HG03060 (cell line): Measurements from ENCODE around the gene FGF22.
"Not testable (repeated sequence)": the region's sequence is repeated elsewhere in the genome, so short reads cannot be mapped to it uniquely, and the experiment has no call there.

ENCODE experiments used
- ATAC-seq: cut with Tn5 transposase; IDR thresholded peaks from one replicate; pipeline ENCODE4 v1.9.1; 2021; ENCODE audit warnings: low read depth, moderate number of reproducible peaks; ENCODE audit not compliant: unreplicated experiment

Gene FGF22

GRCh38 chr19:605061-605971 is 34.4 kb upstream of the FGF22 start:
- not testable (repeated sequence) for ATAC-seq

DNA sequence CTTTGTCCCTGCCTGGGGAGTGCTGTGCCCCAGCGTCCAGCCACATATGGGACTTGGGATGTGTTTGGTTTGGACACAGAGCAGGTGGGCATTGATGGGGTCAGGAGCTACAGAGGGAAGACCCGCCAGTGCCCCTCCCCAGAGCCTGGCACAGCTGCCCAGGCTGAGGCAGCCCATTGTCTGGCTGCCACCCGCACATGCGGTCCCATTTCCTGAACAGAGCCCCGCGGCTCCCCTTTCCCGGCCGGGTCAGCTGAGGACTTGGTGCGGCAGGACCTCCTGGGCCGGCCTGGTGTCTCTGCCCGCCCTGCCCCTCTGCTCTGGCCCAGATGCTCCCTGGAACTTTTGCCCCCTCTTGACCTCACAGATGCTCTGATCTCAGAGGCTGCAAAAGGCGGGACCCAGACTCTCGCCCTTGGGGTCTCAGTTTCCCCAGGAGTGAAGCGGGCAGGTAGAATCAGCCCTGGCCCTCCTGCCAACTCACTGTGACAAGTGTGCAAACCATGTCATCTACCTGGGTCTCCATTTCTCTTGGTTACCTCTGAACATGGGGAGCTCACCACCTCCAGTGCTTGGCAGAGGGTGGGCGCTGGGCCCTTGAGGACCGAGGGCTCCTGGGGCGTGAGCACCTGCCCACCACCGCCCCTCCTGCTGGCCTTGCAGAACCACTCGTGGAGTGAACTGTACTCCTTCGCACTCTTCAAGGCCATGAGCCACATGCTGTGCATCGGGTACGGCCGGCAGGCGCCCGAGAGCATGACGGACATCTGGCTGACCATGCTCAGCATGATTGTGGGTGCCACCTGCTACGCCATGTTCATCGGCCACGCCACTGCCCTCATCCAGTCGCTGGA is 32.2 kb upstream of the FGF22 start:
- ATAC-seq: no peak

DNA sequence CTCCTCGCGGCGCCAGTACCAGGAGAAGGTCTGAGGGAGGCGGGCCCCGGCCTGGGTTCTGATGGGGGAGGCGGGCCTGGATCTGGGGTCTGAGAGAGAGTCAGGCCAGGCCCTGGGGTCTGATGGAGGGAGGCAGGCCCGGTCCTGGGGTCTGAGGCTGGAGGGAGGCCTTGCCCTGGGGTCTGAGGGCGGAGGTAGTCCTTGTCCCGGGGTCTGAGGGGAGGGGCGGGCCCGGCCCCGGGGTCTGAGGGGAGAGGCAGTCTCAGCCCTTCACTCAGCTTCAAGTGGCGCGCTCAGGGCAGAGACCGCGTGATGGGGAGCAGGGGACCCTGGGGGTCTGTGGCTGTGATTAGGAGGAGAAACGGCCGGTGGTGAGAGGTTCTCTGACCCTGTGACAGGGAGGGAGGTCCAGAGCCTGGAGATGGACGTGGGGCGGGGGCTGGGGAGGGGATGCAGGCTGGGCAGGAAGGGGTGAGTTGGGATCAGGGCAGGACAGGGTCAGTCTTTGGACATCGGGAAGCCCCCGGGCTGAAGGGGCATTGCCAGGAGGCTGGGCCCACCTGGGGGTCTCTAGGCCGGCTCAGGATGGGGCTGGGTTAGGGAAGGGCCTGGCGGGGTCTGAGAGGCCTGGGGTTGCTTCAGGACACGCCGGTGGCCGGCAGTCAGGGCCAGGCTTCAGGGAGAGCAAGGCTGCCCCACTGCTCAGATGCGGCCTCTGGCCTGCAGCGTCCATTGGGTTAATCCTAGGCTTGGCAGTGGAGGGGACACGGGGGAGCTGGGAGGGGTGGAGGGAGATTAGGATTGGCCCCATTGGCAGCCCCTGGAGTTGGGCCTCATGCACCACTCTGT is 31.3 kb upstream of the FGF22 start:
- no peak for ATAC-seq

GRCh38 chr19:609004-609346 is 30.7 kb upstream of the FGF22 start:
- ATAC-seq: no peak

DNA sequence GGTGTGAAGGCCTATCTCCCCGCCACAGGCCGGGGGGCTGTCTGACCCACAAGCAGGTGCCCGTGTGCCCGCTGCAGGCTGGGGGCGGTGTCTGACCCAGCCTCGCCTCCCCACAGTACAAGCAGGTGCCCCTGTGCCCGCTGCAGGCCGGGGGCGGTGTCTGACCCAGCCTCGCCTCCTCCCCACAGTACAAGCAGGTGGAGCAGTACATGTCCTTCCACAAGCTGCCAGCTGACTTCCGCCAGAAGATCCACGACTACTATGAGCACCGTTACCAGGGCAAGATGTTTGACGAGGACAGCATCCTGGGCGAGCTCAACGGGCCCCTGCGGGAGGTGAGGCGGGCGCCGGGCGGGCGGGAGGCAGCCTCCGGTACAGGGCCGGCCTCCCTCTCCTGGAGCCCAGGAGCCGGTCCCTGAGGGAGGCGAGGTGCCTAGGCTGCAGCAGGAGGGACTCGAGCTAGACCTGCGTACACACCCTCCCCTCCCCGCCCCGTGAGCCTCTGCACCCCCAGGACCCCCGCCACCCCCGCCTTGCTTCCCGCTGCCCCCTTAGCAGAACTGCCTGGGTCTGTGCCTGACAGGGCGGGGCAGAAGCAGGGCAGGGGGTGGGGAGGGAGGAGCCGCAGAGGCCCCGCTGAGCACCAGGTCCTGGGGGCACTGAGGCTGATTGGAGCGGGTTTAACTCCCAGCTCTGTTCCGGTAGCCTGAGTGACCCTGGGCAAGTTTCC is 29.4 kb upstream of the FGF22 start:
- ATAC-seq: no peak

DNA sequence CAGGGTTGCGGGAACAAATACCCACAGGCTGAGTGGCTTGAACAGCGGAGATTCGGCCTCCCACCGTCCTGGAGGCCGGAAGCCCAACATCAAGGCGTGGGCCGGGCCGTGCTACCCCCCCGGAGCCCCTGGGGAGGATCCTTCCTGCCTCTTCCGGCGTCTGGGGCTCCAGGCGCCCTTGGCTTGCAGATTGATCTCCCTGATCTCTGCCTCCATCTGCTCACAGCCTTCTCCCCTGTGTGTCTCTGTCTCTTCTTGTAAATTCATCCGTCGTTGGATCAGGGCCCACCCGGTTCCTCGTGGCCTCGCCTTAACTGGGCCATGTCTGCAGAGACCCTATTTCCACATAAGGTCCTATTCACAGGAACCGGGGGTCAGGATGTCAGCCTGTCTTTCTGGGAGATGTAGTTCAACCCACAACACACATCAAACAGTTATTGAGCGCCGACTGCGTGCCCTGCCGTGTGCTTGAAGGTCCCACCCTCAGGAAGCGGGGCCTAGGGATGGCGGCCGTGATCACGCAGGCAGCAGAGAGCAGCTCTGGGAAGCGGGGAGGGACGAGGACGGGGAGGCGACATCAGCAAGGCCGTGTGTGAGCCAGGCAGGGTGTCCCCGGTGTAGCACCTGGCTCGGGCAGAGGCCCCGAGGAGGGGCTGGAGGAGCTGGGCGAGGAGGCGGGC is 28.7 kb upstream of the FGF22 start:
- ATAC-seq: no peak

DNA sequence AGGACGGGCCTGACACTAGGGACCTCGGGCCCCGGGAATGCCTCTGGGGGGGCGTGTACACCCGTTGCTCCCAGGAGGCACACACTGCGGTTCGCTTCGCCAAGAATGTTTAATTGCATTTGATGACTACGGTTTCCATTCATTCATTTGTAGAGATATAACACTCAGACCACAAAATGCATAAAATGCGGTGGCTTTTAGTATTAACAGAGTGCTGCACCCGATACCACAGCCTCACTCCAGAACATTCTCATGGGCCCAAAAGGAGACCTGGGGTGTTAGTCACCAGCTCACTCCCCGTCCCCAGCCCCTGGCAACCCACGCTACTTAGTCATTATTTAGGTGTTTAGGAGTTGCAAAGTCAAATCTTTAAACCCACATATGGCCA is 28.2 kb upstream of the FGF22 start:
- no peak for ATAC-seq

- ATAC-seq: no peak
These were observed 26.7 kb upstream of the FGF22 start for GRCh38 chr19:612941-613340.

DNA sequence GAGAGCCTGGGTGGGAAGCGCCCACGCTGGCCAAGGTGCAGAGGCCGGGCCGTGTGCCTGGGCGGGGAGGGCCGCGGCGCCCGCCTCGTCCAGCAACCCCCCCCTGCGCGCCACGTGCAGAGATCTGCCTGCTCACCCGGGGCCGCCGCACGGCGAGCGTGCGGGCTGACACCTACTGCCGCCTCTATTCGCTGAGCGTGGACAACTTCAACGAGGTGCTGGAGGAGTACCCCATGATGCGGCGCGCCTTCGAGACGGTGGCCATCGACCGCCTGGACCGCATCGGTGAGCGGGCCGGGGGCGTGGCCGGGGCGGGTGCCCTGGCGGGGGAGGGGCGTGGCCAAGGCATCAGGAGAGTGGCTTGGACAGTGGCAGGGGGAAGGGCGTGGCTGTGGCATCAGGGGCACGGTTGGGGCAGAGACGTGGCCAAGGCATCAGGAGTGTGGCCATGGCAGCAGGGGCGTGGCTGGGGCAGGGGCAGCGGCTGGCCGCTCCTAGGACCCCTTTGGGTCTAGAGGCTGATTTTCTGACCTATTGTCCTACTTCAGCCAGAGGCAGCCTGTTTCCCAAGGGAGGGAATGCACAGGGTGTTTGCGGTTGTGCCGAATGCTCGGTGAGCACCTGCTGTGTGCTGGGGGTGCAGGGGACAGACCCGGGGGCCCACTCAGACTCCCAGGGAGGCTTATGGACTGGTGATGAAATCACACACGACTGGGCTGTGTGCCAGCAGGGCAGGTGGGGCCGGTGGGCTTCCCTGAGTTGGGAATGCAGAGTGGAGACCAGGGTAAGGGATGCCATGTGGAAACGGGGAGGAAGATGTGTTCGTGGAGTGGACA is 25.7 kb upstream of the FGF22 start:
- no peak for ATAC-seq

DNA sequence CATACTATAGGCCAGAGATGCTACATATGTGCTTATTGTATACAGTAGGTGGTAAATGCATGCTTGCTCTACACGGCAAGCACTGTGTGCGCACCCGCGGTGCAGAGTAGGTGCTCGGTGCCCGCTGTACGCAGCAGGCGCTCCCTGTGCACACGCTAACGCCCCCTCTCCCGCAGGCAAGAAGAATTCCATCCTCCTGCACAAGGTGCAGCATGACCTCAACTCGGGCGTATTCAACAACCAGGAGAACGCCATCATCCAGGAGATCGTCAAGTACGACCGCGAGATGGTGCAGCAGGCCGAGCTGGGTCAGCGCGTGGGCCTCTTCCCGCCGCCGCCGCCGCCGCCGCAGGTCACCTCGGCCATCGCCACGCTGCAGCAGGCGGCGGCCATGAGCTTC is 24.1 kb upstream of the FGF22 start:
- no peak for ATAC-seq

DNA sequence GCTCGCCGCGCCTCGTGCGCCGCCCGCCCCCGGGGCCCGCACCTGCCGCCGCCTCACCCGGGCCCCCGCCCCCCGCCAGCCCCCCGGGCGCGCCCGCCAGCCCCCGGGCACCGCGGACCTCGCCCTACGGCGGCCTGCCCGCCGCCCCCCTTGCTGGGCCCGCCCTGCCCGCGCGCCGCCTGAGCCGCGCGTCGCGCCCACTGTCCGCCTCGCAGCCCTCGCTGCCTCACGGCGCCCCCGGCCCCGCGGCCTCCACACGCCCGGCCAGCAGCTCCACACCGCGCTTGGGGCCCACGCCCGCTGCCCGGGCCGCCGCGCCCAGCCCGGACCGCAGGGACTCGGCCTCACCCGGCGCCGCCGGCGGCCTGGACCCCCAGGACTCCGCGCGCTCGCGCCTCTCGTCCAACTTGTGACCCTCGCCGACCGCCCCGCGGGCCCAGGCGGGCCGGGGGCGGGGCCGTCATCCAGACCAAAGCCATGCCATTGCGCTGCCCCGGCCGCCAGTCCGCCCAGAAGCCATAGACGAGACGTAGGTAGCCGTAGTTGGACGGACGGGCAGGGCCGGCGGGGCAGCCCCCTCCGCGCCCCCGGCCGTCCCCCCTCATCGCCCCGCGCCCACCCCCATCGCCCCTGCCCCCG is 23.5 kb upstream of the FGF22 start:
- no peak for ATAC-seq

DNA sequence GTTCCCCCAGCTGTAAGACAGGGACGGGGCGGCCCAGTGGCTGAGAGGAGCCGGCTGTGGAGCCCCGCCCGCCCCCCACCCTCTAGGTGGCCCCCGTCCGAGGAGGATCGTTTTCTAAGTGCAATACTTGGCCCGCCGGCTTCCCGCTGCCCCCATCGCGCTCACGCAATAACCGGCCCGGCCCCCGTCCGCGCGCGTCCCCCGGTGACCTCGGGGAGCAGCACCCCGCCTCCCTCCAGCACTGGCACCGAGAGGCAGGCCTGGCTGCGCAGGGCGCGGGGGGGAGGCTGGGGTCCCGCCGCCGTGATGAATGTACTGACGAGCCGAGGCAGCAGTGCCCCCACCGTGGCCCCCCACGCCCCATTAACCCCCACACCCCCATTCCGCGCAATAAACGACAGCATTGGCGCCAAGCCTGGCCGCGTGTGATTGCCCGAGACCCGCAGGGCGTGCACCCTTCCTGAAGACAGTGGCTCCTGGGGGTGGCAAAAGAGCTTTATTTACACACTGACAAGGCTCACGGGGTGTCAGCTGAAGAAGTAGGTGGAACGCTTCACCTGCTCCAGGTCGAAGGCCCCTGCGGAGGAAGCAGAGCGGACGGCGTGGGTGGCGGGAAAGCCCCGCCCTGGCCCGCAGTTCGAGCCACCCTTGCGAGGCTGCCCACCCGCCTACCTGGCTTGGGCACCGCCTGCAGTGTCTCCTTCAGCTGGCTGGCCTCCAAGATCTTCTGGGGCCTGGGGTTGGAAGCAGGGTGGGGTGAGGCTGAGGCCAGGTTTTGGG is 22.7 kb upstream of the FGF22 start:
- ATAC-seq: no peak

DNA sequence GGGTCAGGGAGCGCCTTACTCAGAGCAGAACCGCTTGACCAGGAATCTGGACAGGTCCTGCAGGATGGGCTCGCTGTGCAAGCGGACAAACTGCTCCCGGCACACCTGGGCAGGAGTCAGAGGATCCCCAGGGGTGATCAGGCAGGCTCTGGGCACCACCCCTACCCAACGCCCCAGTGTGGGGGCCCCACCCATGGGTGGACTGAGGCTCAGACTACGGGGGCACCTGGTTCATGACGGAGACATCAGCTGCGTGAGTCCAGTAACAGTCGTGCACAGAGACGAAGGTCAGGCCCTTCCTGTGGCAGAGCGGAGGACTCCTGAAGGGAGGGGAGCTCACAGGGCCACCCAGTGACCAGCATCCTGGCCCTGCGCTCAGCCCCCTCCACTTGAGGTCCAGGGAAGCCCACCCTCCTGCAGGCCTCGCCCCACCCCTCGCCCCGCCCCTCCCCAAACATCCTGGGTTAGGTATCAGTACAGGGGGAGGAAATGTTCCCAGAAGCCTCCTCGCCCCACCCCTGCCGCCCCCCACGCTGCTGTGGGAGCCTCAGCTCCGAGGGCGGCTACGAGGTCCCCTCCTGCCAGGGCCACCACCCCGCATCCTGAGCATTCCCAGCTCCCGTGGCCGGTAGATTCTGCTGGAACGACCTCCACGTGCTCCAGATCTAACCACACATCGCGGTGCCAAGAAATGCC is 22.0 kb upstream of the FGF22 start:
- ATAC-seq: no peak

GRCh38 chr19:618247-618619 is 21.4 kb upstream of the FGF22 start:
- ATAC-seq: no peak

GRCh38 chr19:618674-619285 is 20.9 kb upstream of the FGF22 start:
- no peak for ATAC-seq

DNA sequence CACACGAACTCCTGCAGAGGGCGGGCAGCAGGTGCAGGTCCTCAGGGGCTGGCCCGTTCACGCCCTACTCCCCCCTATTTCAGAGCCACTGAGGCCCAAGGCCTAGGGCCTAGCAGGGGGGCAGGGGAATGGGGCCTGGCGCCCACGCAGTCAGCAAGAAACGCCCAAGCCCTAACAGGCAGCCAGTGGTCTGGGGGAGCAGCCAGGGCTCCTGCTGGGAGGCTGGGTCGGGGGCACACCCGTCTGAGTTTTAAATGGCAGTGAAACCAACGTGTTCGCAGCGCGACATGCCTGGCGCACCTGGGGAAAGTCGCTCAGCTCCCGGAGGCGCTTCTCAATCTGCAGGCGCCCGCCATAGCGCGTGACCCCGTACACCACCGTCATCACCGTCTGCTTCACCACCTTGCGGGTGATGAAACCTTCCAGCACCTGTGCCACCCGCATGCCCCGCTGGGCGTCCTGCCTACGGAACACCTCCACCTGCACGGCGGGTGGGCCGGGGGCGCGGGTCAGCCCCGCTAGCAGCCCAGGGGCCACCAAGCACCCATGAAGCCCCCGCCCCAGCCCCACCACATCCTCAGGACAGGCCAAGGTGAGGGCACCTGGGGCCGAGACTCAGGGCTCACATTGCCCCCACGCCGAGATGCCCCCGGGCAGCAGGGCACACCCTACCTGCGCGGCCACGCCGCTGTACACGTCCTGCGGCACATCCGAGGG is 20.2 kb upstream of the FGF22 start:
- ATAC-seq: no peak
